GM12891 (cell line): ENCODE results near the gene FURIN.

Experiments used
- PAX5 ChIP-seq: IDR thresholded peaks from 2 replicates; pipeline ENCODE4 v1.6.1; 2011; ENCODE audit warnings: low read length, moderate library complexity, mild to moderate bottlenecking; ENCODE audit not compliant: insufficient read depth, severe bottlenecking
- POLR2A ChIP-seq: IDR thresholded peaks from 2 replicates; pipeline ENCODE4 v1.6.1; 2011; ENCODE audit warnings: low read depth, low read length, control low read depth
- POLR2AphosphoS5 ChIP-seq: IDR thresholded peaks from 2 replicates; pipeline ENCODE4 v1.6.1; 2011; ENCODE audit warnings: low read depth, low read length, control low read depth
- SPI1 ChIP-seq: IDR thresholded peaks from 2 replicates; pipeline ENCODE4 v1.6.1; 2011; ENCODE audit warnings: low read depth, low read length, control low read depth
- TAF1 ChIP-seq: IDR thresholded peaks from 2 replicates; pipeline ENCODE4 v1.6.1; 2011; ENCODE audit warnings: low read depth, low read length, control low read depth

- TF ChIP-seq POLR2AphosphoS5 (no peak), POLR2A (no peak), PAX5 (no peak), TAF1 (no peak), SPI1 (no peak)
Observed at GRCh38 chr15:90878660-90879059, 10.3 kb downstream of the FURIN start.
